ENCODE measurements around the gene RGMA.
"Not testable (repeated sequence)": the region's sequence is repeated elsewhere in the genome, so short reads cannot be mapped to it uniquely, and the experiment has no call there.

Gene RGMA

GRCh38 chr15:93048426-93048721, 40.6 kb downstream of the RGMA start:
- no peak for DNase-seq (ENCODE audit: low read depth in 2 of 2)

- DNase-seq (ENCODE audit: low read depth in 2 of 2), result no peak
These were observed 41.2 kb downstream of the RGMA start for GRCh38 chr15:93047621-93048425.

- DNase-seq (ENCODE audit: low read depth in 2 of 2), result no peak
These were observed 42.3 kb downstream of the RGMA start for GRCh38 chr15:93046721-93047120.

- no peak for DNase-seq (ENCODE audit: low read depth in 2 of 2)
These were observed 42.9 kb downstream of the RGMA start for GRCh38 chr15:93046120-93046519.

- no peak for DNase-seq (ENCODE audit: low read depth in 2 of 2)
These were observed 43.7 kb downstream of the RGMA start for GRCh38 chr15:93045191-93045785.

GRCh38 chr15:93044301-93045190, 44.5 kb downstream of the RGMA start:
- no peak for DNase-seq (ENCODE audit: low read depth in 2 of 2)

GRCh38 chr15:93043621-93044300, 45.2 kb downstream of the RGMA start:
- DNase-seq (ENCODE audit: low read depth in 2 of 2), result no peak

- DNase-seq (ENCODE audit: low read depth in 2 of 2), result no peak
These were observed 46.2 kb downstream of the RGMA start for GRCh38 chr15:93042691-93043378.

GRCh38 chr15:93042211-93042610, 46.8 kb downstream of the RGMA start:
- no peak for DNase-seq (ENCODE audit: low read depth in 2 of 2)

- no peak for DNase-seq (ENCODE audit: low read depth in 2 of 2)
These were observed 47.9 kb downstream of the RGMA start for GRCh38 chr15:93041159-93041547.

- DNase-seq (ENCODE audit: low read depth in 2 of 2), result no peak
These were observed 48.5 kb downstream of the RGMA start for GRCh38 chr15:93040288-93041158.

- DNase-seq (ENCODE audit: low read depth in 2 of 2), result not testable (repeated sequence)
These were observed 49.3 kb downstream of the RGMA start for GRCh38 chr15:93039562-93040287.

- no peak for DNase-seq (ENCODE audit: low read depth in 2 of 2)
These were observed 50.9 kb downstream of the RGMA start for GRCh38 chr15:93037820-93038705.

- no peak for DNase-seq (ENCODE audit: low read depth in 2 of 2)
These were observed 51.8 kb downstream of the RGMA start for GRCh38 chr15:93036951-93037819.

- peak; percentile 20 to 22 for DNase-seq (ENCODE audit: low read depth in 2 of 2)
These were observed 52.8 kb downstream of the RGMA start for GRCh38 chr15:93035953-93036810.

GRCh38 chr15:93035092-93035915, 53.7 kb downstream of the RGMA start:
- DNase-seq (ENCODE audit: low read depth in 2 of 2), result no peak

Measured in activated CD4-positive, alpha-beta T cell treated with anti-CD3 and anti-CD28 coated beads for 24 hours (primary cell).